ENCODE data around the gene URB1. TPM values are rescaled to one million over a fixed set of nuclear protein-coding genes. Genes with fewer than 3 reads are reported as not detected.

URB1 gene
- total RNA-seq, 1 experiment from 2014 or later = 17.1 TPM

DNA sequence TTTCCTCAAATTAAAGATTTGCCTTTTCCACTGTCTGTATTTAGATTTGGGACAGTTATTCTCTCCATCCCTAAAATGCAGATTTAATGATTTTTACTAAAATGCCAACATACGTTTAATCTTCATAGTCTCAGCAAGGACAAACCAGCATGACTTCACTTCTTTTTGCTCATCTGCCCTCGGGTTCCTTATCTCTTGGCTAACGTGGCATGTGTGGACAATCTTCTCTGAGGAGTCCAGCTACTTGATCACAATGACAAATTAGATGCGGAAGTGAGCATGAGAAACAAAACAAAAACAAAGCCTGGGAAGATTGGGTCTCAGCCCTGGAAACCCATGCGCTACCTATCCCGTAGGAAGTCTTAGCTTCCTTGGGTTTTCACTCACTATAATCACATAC is 93.1 kb downstream of the URB1 start:
- POLR2A ChIA-PET = no interaction called here
- no peaks in the 10 kb centered on the region for H3K27me3 ChIP-seq (replicated peaks; ENCODE audit: control insufficient read depth, insufficient read depth, low read length)
- intact Hi-C loops (cut with micrococcal nuclease; ENCODE audit: unreplicated experiment) = no loop called here

DNA sequence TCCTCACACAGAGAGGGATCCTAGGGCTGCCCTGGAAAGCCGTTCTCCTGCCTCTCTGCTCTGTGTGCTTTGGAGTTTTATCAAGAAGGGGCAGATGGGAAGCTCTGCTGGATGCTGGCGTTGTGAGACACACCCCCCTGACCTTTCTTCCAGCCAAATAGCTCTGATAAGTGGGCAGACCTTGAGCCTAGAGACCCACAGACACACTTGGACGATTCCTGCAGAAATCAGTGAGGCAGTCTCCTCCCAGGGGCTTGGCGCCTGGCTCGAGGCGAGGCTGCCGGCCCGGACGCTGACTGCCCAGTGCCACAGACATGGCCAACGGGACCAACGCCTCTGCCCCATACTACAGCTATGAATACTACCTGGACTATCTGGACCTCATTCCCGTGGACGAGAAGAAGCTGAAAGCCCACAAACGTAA is 94.1 kb downstream of the URB1 start, which contains the start of gene MRAP:
Gene MRAP, plus strand, starts transcription at position 198 of the 424 bp plus-strand sequence. Its CDS starts 117 bp downstream, at position 315.
- Histone ChIP-seq H3K4me1 (no peaks in the 10 kb centered on the region), H3K9me3 (no peaks in the 10 kb centered on the region), H3K27me3 (replicated peaks; ENCODE audit: control insufficient read depth, insufficient read depth, low read length) (no peaks in the 10 kb centered on the region), H3K36me3 (ENCODE audit: control insufficient read depth, insufficient read depth, low read length) (no peaks in the 10 kb centered on the region), H3K4me3 (ENCODE audit: low read depth, low read length) (no peak within 1 kb of the TSS)
- Mint-ChIP-seq H3K4me3 (ENCODE audit: unreplicated experiment) (no peak within 1 kb of the TSS), H3K27me3 (ENCODE audit: insufficient read depth, unreplicated experiment) (no peaks in the 10 kb centered on the region), H3K27ac (ENCODE audit: unreplicated experiment) (no peak within 1 kb of the TSS), H3K4me1 (ENCODE audit: low read depth, unreplicated experiment) (no peaks in the 10 kb centered on the region), H3K36me3 (ENCODE audit: insufficient read depth, unreplicated experiment) (no peaks in the 10 kb centered on the region), H3K9me3 (ENCODE audit: unreplicated experiment) (no peaks in the 10 kb centered on the region)
- CTCF ChIA-PET = no interaction called here
- no TSS peak for BruUV-seq (replicated peaks)
- no peak for DNase-seq
- POLR2A ChIA-PET = no interaction called here
- intact Hi-C loops (cut with micrococcal nuclease; ENCODE audit: unreplicated experiment) = no loop called here
- TF ChIP-seq, protein P1, sequence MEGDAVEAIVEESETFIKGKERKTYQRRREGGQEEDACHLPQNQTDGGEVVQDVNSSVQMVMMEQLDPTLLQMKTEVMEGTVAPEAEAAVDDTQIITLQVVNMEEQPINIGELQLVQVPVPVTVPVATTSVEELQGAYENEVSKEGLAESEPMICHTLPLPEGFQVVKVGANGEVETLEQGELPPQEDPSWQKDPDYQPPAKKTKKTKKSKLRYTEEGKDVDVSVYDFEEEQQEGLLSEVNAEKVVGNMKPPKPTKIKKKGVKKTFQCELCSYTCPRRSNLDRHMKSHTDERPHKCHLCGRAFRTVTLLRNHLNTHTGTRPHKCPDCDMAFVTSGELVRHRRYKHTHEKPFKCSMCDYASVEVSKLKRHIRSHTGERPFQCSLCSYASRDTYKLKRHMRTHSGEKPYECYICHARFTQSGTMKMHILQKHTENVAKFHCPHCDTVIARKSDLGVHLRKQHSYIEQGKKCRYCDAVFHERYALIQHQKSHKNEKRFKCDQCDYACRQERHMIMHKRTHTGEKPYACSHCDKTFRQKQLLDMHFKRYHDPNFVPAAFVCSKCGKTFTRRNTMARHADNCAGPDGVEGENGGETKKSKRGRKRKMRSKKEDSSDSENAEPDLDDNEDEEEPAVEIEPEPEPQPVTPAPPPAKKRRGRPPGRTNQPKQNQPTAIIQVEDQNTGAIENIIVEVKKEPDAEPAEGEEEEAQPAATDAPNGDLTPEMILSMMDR (IDR thresholded peaks at IDR 0.05; ENCODE audit: insufficient read depth in 1 of 2, low read depth in 1 of 2, low read length in 1 of 2, severe bottlenecking in 1 of 2, unreplicated experiment in 1 of 2) = no peak

More for the DNA sequence above, 93.1 kb downstream of the URB1 start:
- CTCF ChIA-PET = no interaction called here
- no TSS peak for BruUV-seq (replicated peaks)
- Mint-ChIP-seq H3K27me3 (ENCODE audit: insufficient read depth, unreplicated experiment) (no peaks in the 10 kb centered on the region), H3K27ac (ENCODE audit: unreplicated experiment) (no peak overlapping the region), H3K36me3 (ENCODE audit: insufficient read depth, unreplicated experiment) (no peaks in the 10 kb centered on the region), H3K4me3 (ENCODE audit: unreplicated experiment) (no peak overlapping the region), H3K4me1 (ENCODE audit: low read depth, unreplicated experiment) (no peaks in the 10 kb centered on the region), H3K9me3 (ENCODE audit: unreplicated experiment) (no peaks in the 10 kb centered on the region)
- Histone ChIP-seq H3K4me1 (no peaks in the 10 kb centered on the region), H3K4me3 (ENCODE audit: low read depth, low read length) (no peak overlapping the region), H3K9me3 (no peaks in the 10 kb centered on the region), H3K36me3 (ENCODE audit: control insufficient read depth, insufficient read depth, low read length) (no peaks in the 10 kb centered on the region)
- DNase-seq = no peak
- TF ChIP-seq, protein P1 (IDR thresholded peaks at IDR 0.05; ENCODE audit: insufficient read depth in 1 of 2, low read depth in 1 of 2, low read length in 1 of 2, severe bottlenecking in 1 of 2, unreplicated experiment in 1 of 2) = no peak

DNA sequence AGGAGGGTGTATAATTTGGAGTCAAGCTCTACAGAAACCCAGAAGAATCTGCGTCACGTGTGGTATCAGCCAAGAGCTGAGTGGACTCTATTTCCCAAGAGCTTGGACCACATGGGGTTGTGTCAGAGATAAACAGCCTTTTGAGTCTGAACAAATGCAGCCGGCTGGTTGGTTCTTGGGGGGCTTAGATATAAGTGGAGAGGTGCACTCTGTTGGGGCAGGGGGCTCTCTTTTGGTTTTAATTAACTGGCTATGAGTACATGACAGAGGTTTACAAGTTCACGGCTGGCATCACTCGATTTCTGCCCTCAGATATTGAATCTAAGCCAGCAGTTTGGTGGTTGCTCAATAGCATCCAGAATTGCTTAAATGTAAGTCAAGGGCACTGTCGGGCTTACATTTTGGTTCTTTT is 94.7 kb downstream of the URB1 start:
- TF ChIP-seq, protein P1 (IDR thresholded peaks at IDR 0.05; ENCODE audit: insufficient read depth in 1 of 2, low read depth in 1 of 2, low read length in 1 of 2, severe bottlenecking in 1 of 2, unreplicated experiment in 1 of 2) = no peak
- intact Hi-C loops (cut with micrococcal nuclease; ENCODE audit: unreplicated experiment) = no loop called here
- POLR2A ChIA-PET = no interaction called here

More for the DNA sequence above, 94.7 kb downstream of the URB1 start:
- Mint-ChIP-seq H3K4me3 (ENCODE audit: unreplicated experiment) (no peak overlapping the region), H3K9me3 (ENCODE audit: unreplicated experiment) (no peaks in the 10 kb centered on the region), H3K4me1 (ENCODE audit: low read depth, unreplicated experiment) (no peaks in the 10 kb centered on the region), H3K27me3 (ENCODE audit: insufficient read depth, unreplicated experiment) (no peaks in the 10 kb centered on the region), H3K27ac (ENCODE audit: unreplicated experiment) (no peak overlapping the region), H3K36me3 (ENCODE audit: insufficient read depth, unreplicated experiment) (no peaks in the 10 kb centered on the region)
- no peaks in the 10 kb centered on the region for H3K27me3 ChIP-seq (replicated peaks; ENCODE audit: control insufficient read depth, insufficient read depth, low read length)
- H3K36me3 ChIP-seq (ENCODE audit: control insufficient read depth, insufficient read depth, low read length) = no peaks in the 10 kb centered on the region
- BruUV-seq (replicated peaks) = no TSS peak
- no peaks in the 10 kb centered on the region for H3K9me3 ChIP-seq
- no peak overlapping the region for H3K4me3 ChIP-seq (ENCODE audit: low read depth, low read length)
- CTCF ChIA-PET = no interaction called here
- H3K4me1 ChIP-seq = no peaks in the 10 kb centered on the region
- DNase-seq = no peak
